EL (cell line): ENCODE data around the gene SMC3.

Experiments used
- DNase-seq: peaks from one replicate; pipeline ENCODE4 v3.0.0-alpha.2; 2016

SMC3 gene

GRCh38 chr10:110546077-110546476, 21.4 kb upstream of the SMC3 start:
- DNase-seq: no peak

GRCh38 chr10:110546499-110547110, 20.9 kb upstream of the SMC3 start:
- DNase-seq: no peak

GRCh38 chr10:110547139-110547761, 20.2 kb upstream of the SMC3 start:
- DNase-seq: peak; percentile 67

GRCh38 chr10:110548002-110548401, 19.5 kb upstream of the SMC3 start:
- DNase-seq: no peak

- no peak for DNase-seq
Observed at GRCh38 chr10:110549211-110549610, 18.3 kb upstream of the SMC3 start.

- DNase-seq: no peak
Observed at GRCh38 chr10:110553905-110554304, 13.6 kb upstream of the SMC3 start.

- DNase-seq: no peak
Observed at GRCh38 chr10:110556296-110556695, 11.2 kb upstream of the SMC3 start.

DNA sequence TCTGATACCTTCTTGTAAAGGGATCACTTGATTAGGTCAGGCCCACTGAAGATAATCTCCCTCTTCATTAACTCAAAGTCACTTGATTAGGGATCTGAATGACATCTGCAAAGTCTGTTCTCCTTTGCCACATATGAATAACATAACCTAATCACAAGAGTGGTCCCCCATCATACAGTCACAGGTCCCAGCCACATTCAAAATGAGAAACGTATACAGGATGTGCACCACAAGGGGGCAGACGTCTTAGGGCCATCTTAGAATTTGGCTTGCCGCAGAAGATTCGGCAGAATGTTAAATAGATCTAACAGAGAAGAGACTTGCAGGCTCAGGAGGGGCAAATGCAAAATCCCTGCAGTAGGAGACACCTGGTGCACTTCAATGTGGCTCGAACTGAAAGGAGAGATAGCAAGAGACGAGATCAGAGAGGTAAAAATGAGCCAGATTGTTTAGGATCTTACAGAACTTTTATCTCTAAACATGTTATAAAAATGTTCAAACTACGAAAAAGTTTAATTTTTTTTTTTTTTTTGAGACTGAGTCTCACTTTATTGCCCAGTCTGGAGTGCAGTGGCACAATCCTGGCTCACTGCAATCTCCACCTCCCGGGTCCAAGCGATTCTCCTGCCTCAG, 10.4 kb upstream of the SMC3 start:
- DNase-seq: peak; percentile 61

- DNase-seq: no peak
Observed at GRCh38 chr10:110558041-110558440, 9.5 kb upstream of the SMC3 start.

GRCh38 chr10:110560012-110560411, 7.5 kb upstream of the SMC3 start:
- no peak for DNase-seq

DNA sequence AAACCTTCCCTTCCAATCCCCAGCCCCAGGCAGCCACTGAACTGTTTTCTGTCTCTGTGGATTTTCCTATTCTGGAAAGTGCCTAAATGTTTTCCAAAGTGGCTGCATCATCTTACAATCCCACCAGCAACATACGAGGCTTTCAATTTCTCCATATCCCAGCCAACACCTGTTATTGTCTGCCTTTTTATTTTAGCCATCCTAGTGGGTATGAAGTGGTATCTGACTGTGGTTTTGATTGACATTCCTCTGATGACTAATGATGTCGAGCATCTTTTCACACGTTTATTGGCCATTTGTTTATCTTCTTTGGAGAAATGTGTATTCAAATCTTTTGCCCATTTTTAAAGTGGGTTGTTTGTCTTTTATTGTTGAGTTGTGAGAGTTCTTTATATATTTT, 6.2 kb upstream of the SMC3 start:
- no peak for DNase-seq

GRCh38 chr10:110562348-110562747, 5.1 kb upstream of the SMC3 start:
- DNase-seq: no peak

DNA sequence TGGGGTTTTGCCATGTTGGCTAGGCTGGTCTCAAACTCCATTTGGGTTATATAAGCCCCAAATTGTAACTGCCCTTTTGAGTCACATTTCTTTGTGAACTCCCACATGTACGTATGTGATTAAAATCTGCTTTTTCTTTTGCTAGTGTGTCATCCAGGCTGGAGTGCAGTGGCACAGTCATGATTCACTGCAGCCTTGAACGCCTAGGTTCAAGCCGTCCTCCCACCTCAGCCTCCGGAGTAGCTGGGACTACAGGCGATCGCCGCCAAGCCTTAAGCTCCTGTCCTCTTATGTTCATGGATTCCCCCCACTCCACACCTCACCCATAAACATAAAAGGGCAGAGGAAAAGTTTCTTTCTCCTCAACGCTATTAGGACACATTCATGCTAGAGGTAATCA, 4.4 kb upstream of the SMC3 start:
- DNase-seq: no peak

- peak; percentile 28 for DNase-seq
Observed at GRCh38 chr10:110566472-110567200, 859 bp upstream of the SMC3 start.

- DNase-seq: peak; percentile 43
Observed at GRCh38 chr10:110568055-110568735, 700 bp downstream of the SMC3 start.

DNA sequence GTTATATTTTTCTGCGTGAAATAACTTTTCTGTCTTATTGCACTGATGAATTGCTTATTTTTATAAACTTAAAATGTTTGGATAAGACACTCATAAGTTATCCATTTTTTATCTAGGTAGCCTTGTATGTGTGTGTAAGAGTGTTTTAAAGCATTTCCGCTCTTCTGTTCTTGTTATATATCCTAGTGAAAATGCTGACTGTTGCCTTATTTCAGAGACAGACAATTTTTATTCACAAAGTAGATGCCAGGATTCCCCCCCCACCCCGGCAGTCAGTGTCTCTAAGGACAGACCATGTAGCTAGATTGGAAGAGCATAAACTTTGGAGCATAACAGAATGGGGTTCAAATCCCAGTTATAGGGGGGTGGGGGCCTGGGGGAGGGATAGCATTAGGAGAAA, 1.6 kb downstream of the SMC3 start:
- DNase-seq: no peak

- DNase-seq: no peak
Observed at GRCh38 chr10:110569736-110570135, 2.2 kb downstream of the SMC3 start.

- DNase-seq: no peak
Observed at GRCh38 chr10:110571093-110571743, 3.7 kb downstream of the SMC3 start.

DNA sequence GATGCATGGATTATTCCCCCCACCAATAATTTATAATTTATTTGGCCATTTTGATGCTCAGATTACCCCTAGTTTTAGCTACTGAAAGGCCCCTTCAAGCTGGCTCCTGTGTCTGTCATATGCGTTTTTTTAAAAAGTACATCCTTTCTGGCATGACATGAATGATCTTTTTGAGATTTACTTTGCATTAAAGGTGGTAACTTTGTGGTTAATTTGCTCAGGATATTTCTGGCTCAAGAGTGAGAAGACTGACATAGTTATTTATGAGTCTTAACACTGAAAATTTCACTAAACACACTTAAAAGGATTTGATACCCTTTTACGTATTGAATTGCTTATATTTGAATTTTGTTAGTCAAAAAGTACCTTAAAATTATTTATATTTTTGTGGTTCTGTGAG, 5.4 kb downstream of the SMC3 start:
- DNase-seq: no peak

DNA sequence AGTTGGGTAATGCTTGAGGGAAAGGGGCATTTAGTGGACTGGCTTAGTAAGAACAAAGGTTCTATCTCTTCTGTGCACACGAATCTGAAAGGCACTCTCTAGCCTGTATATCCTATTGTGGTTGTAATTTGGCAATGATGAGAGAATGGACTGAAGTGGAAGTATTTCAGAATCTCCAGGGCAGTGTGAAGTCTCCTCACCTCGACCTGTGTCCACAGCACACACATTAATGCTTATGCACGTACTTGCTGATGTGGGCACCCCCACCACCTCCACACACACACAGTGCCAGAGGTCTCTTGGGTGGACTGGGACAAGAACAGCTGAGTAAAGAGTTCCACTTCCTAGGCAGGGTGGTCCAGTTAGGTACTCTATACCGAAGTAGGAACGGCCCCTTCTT, 6.9 kb downstream of the SMC3 start:
- DNase-seq: no peak

DNA sequence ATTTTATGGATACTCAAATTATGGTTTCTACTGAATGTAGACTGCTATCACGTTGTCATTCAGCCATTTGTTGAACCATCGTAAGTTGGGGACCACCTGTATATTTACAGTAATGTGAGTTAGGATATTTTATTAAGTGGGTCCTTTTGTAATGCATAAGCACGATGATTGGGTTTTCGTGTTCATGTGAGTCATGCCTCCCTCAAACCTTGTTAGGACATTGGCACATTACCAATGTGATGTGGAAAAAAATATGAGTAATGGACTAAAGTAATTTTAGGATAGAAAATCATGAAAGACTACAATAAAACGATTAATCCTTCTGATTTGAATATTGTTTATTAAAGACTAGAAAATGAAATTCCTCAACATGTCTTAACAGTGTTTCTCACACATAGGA, 8.7 kb downstream of the SMC3 start:
- peak; percentile 81 for DNase-seq

DNA sequence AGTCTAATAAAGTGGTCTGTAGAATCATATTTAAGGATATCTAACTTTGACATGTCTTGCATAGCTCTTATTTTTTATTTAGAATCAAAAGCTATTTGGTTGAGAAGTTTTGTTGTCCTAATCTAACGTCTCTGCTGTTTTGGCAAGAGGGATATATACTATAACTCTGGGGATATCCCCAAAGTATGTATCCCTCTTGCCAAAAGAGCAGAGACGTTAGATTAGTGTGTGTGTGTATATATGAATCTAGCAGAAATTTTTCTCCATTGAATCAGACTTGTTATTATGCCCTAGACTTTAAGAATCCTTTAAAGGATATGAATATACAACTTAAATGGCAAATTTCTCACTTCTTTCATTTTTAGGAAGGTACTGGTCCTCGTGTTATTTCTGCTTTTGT, 9.6 kb downstream of the SMC3 start:
- peak; percentile 10 for DNase-seq

DNA sequence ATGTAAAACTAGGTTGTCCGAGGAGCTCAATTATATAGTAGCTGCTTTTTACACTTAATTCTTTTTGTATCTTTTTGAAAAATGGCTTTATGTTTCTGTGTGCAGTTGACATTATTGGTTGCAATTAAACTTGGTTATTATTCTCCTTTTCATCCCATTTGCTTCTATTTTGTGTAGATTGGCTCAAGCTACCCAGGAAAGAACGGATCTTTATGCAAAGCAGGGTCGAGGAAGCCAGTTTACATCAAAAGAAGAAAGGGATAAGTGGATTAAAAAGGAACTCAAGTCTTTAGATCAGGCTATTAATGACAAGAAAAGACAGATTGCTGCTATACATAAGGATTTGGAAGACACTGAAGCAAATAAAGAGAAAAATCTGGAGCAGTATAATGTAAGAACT, 16.5 kb downstream of the SMC3 start:
- DNase-seq: no peak
